Inflammatory macrophage treated with lipopolysaccharide for 4 hours (primary cell): ENCODE data around the gene KCMF1.

ENCODE experiments used
- DNase-seq: peaks from one replicate; pipeline ENCODE4 v3.0.0-alpha.2; 2020

KCMF1 gene

GRCh38 chr2:85032621-85033020 lies 61.7 kb downstream of the KCMF1 start:
- no peak for DNase-seq

GRCh38 chr2:85033388-85033787 lies 62.4 kb downstream of the KCMF1 start:
- no peak for DNase-seq

GRCh38 chr2:85034158-85034557 lies 63.2 kb downstream of the KCMF1 start:
- no peak for DNase-seq

GRCh38 chr2:85037622-85038021 lies 66.7 kb downstream of the KCMF1 start:
- no peak for DNase-seq

- DNase-seq = no peak
Measured at GRCh38 chr2:85042330-85042729, 71.4 kb downstream of the KCMF1 start.

GRCh38 chr2:85048534-85048933 lies 77.6 kb downstream of the KCMF1 start:
- no peak for DNase-seq

GRCh38 chr2:85049236-85049635 lies 78.3 kb downstream of the KCMF1 start:
- no peak for DNase-seq

- peak; percentile 80 for DNase-seq
Measured at GRCh38 chr2:85053802-85054201, 82.8 kb downstream of the KCMF1 start.

GRCh38 chr2:85057226-85057962 lies 86.4 kb downstream of the KCMF1 start:
- DNase-seq = peak; percentile 77

- DNase-seq = no peak
Measured at GRCh38 chr2:85061896-85062295, 90.9 kb downstream of the KCMF1 start.

GRCh38 chr2:85062565-85062964 lies 91.6 kb downstream of the KCMF1 start:
- no peak for DNase-seq

- no peak for DNase-seq
Measured at GRCh38 chr2:85063981-85064599, 93.1 kb downstream of the KCMF1 start.

- DNase-seq = no peak
Measured at GRCh38 chr2:85064927-85065577, 94.1 kb downstream of the KCMF1 start.

- no peak for DNase-seq
Measured at GRCh38 chr2:85066006-85066740, 95.2 kb downstream of the KCMF1 start.

- DNase-seq = peak; percentile 54
Measured at GRCh38 chr2:85066874-85067351, 96.0 kb downstream of the KCMF1 start.

- DNase-seq = no peak
Measured at GRCh38 chr2:85071096-85071495, 100.1 kb downstream of the KCMF1 start.

- DNase-seq = peak; percentile 40
Measured at GRCh38 chr2:85073033-85073432, 102.1 kb downstream of the KCMF1 start.

- no peak for DNase-seq
Measured at GRCh38 chr2:85076618-85077274, 105.8 kb downstream of the KCMF1 start.

- no peak for DNase-seq
Measured at GRCh38 chr2:85077859-85078419, 107.0 kb downstream of the KCMF1 start.

GRCh38 chr2:85078536-85078935 lies 107.6 kb downstream of the KCMF1 start:
- DNase-seq = no peak

- DNase-seq = no peak
Measured at GRCh38 chr2:85083092-85083491, 112.1 kb downstream of the KCMF1 start.

- no peak for DNase-seq
Measured at GRCh38 chr2:85085563-85085962, 114.6 kb downstream of the KCMF1 start.
